Dedifferentiated amniotic fluid mesenchymal stem cell (primary cell): ENCODE data around the gene TANC1.

Experiments used
- DNase-seq: peaks from one replicate; pipeline ENCODE4 v3.0.0-alpha.2; 2016; ENCODE audit errors: extremely low spot score

The TANC1 gene

GRCh38 chr2:159063677-159064076 lies 95.2 kb downstream of the TANC1 start:
- no peak for DNase-seq

GRCh38 chr2:159064446-159065301 lies 96.2 kb downstream of the TANC1 start:
- peak; percentile 23 for DNase-seq

DNA sequence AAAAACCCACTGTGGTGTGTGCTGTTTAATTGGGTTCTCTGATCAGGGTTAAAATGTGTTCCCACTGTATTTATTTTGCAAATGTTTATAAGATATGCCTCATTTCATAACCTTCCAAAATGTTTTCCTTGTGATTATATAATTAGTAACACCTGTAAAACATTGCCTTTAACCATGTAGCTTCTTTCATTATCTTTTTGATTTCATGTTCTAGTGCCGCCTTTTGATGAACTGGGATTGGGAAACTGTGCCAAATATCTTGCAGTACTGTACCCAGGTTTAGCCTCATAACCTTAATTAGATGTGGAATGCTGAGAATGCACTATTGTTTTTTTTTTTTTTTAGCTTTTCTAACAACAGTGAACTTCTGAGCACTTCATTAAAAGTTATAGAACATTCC lies 96.9 kb downstream of the TANC1 start:
- DNase-seq: peak; percentile 22

GRCh38 chr2:159065891-159066290 lies 97.5 kb downstream of the TANC1 start:
- no peak for DNase-seq

- DNase-seq: no peak
These were observed 98.2 kb downstream of the TANC1 start for GRCh38 chr2:159066541-159067156.

DNA sequence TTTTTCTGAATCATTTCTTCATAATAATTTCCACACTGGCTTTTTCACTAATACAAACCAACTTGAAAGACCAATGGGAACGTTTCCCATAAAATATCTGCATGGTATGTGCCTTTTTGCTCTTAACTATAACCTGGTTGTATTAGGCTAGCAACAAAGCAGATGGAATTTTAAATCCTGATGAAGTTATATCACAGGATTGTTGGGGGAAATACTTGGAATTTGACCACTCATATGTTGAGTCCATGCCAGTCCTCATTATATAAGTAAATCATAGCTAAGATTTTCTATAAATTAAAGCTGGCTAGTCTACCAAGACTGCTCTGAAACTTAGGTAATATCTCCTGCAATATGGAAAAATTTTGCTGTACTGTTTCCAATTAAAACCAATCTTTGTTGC lies 99.5 kb downstream of the TANC1 start:
- no peak for DNase-seq

DNA sequence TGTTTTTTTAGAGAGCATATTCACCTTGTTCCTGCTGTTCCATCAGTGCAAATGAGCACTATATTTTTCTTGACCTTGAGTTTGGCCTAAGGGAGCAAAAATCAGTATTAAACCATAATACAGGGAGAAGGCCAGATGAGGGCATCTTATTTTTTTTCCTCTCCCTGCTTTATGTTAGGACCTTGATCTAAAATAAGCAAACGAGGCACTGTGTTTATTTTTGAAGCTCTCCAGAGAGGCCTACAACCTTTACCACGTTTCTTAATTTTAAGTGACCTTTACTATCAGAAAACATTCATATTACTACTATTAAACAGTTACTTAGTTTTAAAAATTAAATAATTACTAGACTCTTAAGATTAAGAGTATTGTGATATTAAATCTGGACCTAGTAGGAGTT lies 100.8 kb downstream of the TANC1 start:
- DNase-seq: no peak

- DNase-seq: no peak
These were observed 101.8 kb downstream of the TANC1 start for GRCh38 chr2:159070235-159070634.

- DNase-seq: peak; percentile 85
These were observed 102.9 kb downstream of the TANC1 start for GRCh38 chr2:159071190-159071915.

GRCh38 chr2:159072795-159073194 lies 104.4 kb downstream of the TANC1 start:
- peak; percentile 28 for DNase-seq

GRCh38 chr2:159073256-159073655 lies 104.8 kb downstream of the TANC1 start:
- no peak for DNase-seq

GRCh38 chr2:159074605-159075004 lies 106.2 kb downstream of the TANC1 start:
- no peak for DNase-seq

GRCh38 chr2:159075727-159076126 lies 107.3 kb downstream of the TANC1 start:
- DNase-seq: no peak

GRCh38 chr2:159076241-159076640 lies 107.8 kb downstream of the TANC1 start:
- DNase-seq: no peak

GRCh38 chr2:159077869-159078268 lies 109.4 kb downstream of the TANC1 start:
- no peak for DNase-seq

GRCh38 chr2:159078443-159078842 lies 110.0 kb downstream of the TANC1 start:
- no peak for DNase-seq

DNA sequence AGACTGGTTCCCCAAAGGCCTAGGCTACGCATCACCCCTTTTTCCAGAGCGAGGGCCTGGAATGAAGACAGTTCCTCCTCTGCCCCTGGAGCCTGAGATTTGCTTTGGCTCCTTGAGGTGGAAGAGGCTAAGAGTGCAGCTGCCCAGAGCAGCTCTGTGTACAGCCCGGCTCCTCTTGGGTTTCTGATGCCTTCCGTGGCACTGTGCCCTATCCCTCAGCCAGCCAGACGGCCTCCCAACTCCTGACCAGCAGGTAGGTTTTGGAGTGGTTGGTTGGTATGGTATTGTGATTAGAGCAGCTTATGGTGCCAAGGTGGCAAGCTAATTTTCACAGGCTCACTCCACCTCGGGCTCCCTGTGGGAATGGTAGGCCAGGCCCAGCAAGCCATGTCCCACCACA lies 112.2 kb downstream of the TANC1 start:
- DNase-seq: no peak

GRCh38 chr2:159082119-159082518 lies 113.7 kb downstream of the TANC1 start:
- no peak for DNase-seq

DNA sequence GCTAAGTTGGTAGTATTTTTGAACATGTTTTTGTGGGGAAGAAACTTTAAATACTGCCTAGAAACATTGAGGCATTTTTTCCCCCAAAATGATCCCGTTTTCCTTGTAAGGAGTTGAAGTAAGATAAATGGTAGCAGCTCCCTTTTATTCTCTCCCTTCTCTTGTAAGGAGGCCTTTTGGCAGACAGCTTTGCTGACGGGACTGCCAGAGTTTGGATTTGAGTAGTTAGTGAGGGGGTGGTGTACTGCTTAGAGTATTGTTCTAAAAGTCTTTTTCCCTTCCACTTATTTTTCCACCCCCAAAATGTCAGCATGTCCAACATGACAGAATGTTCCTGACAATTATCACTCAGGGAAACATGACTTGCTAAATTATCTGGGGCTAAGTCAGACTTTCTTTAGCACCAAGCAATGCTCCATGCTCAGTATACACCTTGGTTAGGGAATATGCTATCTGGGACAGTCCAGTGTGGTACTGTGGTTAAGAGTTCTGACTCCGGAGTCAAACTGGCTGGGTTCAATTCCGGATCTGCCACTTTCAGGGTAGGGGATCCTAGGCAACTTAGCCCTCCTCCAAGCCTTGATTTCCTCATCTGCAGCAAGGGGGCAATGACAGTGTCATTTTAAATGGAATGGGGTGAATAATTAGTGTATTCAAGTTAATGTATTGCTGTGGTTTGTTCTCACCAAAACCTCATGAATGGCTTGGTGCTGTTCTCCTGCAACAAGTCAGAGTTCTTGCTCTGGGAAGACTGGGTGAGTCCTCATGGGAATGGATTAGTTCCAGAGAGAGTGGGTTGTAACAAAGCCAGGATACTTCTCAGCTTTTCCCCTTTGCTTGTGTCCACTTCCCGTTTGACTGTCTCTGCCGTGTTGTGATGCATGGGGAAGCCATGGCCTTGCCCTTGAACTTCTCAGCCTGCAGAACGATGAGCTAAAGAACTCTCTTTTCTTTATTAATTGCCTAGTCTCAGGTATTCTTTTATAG lies 116.2 kb downstream of the TANC1 start:
- DNase-seq: no peak

- no peak for DNase-seq
These were observed 117.9 kb downstream of the TANC1 start for GRCh38 chr2:159086342-159086741.

- no peak for DNase-seq
These were observed 118.4 kb downstream of the TANC1 start for GRCh38 chr2:159086826-159087225.
